GM23338 (cell line): ENCODE measurements around the gene CYS1. TPM values are rescaled to one million over a fixed set of nuclear protein-coding genes. Genes with fewer than 3 reads are reported as not detected.

Experiments
- ATAC-seq: fragments of 200-7000 bp; cut with Tn5 transposase; 3 replicates; pipeline ENCODE4 v1.9.1; 2020
- DNase-seq: peaks from one replicate; pipeline ENCODE4 v3.0.0-alpha.2; 2015; ENCODE audit warnings: low spot score
- H2AFZ ChIP-seq: fragments of 200-600 bp; sonication (generic); 2 replicates; pipeline ENCODE4 v1.8.0; 2016; ENCODE audit warnings: antibody characterized with exemption, mild to moderate bottlenecking, moderate library complexity
- H3F3A ChIP-seq: fragments of 200-600 bp; sonication (generic); replicated peaks from 2 replicates; pipeline ENCODE4 v1.8.0; 2017; ENCODE audit warnings: antibody characterized with exemption, mixed run types, low read depth
- H3K27ac ChIP-seq: fragments of 200-600 bp; sonication (generic); 2 replicates; pipeline ENCODE4 v1.6.1; 2016; ENCODE audit warnings: low read depth
- H3K27me3 ChIP-seq: fragments of 200-600 bp; sonication (generic); 2 replicates; pipeline ENCODE4 v1.8.0; 2016; ENCODE audit warnings: mild to moderate bottlenecking, mixed run types, moderate library complexity; ENCODE audit not compliant: insufficient read depth
- H3K36me3 ChIP-seq: fragments of 200-600 bp; sonication (generic); 2 replicates; pipeline ENCODE4 v1.8.0; 2016; ENCODE audit warnings: mild to moderate bottlenecking; ENCODE audit not compliant: insufficient read depth
- H3K4me1 ChIP-seq: fragments of 200-600 bp; sonication (generic); 2 replicates; pipeline ENCODE4 v1.8.0; 2016; ENCODE audit warnings: mild to moderate bottlenecking, moderate library complexity; ENCODE audit not compliant: insufficient read depth
- H3K4me2 ChIP-seq: fragments of 200-600 bp; sonication (generic); 2 replicates; pipeline ENCODE4 v1.7.1; 2017; ENCODE audit warnings: mixed run types
- H3K4me3 ChIP-seq: fragments of 200-600 bp; sonication (generic); 2 replicates; pipeline ENCODE4 v1.6.1; 2016; ENCODE audit warnings: mixed run types
- H3K79me2 ChIP-seq: fragments of 200-600 bp; sonication (generic); replicated peaks from 2 replicates; pipeline ENCODE4 v1.8.0; 2017; ENCODE audit warnings: mild to moderate bottlenecking; ENCODE audit not compliant: insufficient read depth
- H3K9me2 ChIP-seq: fragments of 200-600 bp; sonication (generic); 2 replicates; pipeline ENCODE4 v1.8.0; 2017; ENCODE audit not compliant: insufficient read depth
- H4K20me1 ChIP-seq: fragments of 200-600 bp; sonication (generic); replicated peaks from 2 replicates; pipeline ENCODE4 v1.8.0; 2017; ENCODE audit warnings: mild to moderate bottlenecking; ENCODE audit not compliant: insufficient read depth
- H3K27ac Mint-ChIP-seq: 2 replicates; pipeline ENCODE4 v1.8.0; 2020; ENCODE audit warnings: inconsistent platforms, mild to moderate bottlenecking, moderate library complexity, mixed read lengths
- H3K27me3 Mint-ChIP-seq: 3 replicates; pipeline ENCODE4 v1.8.0; 2022; ENCODE audit warnings: low read depth, mild to moderate bottlenecking, moderate library complexity, mixed read lengths, inconsistent platforms; ENCODE audit not compliant: insufficient read depth, poor library complexity
- H3K36me3 Mint-ChIP-seq: 3 replicates; pipeline ENCODE4 v1.8.0; 2021; ENCODE audit warnings: low read depth, mild to moderate bottlenecking, inconsistent platforms, moderate library complexity, mixed read lengths
- H3K4me1 Mint-ChIP-seq: 3 replicates; pipeline ENCODE4 v1.8.0; 2020; ENCODE audit warnings: mild to moderate bottlenecking, inconsistent platforms, mixed read lengths
- H3K4me3 Mint-ChIP-seq: 3 replicates; pipeline ENCODE4 v1.8.0; 2021; ENCODE audit warnings: moderate library complexity, mild to moderate bottlenecking, inconsistent platforms, mixed read lengths
- H3K9me3 Mint-ChIP-seq: 3 replicates; pipeline ENCODE4 v1.8.0; 2020; ENCODE audit warnings: moderate library complexity, mild to moderate bottlenecking, inconsistent platforms, mixed read lengths
- CREB1 ChIP-seq: fragments of 250-450 bp; sonication (Bioruptor Pico); IDR thresholded peaks from 2 replicates; pipeline ENCODE4 v1.5.0; 2020; ENCODE audit warnings: low read depth, mild to moderate bottlenecking, moderate library complexity
- EZH2 ChIP-seq: fragments of 200-600 bp; sonication (generic); IDR thresholded peaks from one replicate; pipeline ENCODE4 v1.8.0; 2017; ENCODE audit warnings: antibody characterized with exemption, mild to moderate bottlenecking, low read depth; ENCODE audit not compliant: unreplicated experiment
- EZH2phosphoT487 ChIP-seq: fragments of 200-600 bp; sonication (generic); IDR thresholded peaks from one replicate; pipeline ENCODE4 v1.8.1; 2018; ENCODE audit warnings: antibody characterized with exemption; ENCODE audit not compliant: unreplicated experiment
- JUNB ChIP-seq: IDR thresholded peaks from one replicate; pipeline ENCODE4 v1.6.1; 2016; ENCODE audit warnings: antibody characterized with exemption; ENCODE audit not compliant: unreplicated experiment
- NANOG ChIP-seq: IDR thresholded peaks from 2 replicates; pipeline ENCODE4 v1.6.1; 2016; ENCODE audit warnings: antibody characterized with exemption, borderline replicate concordance
- POLR2AphosphoS5 ChIP-seq: IDR thresholded peaks from 2 replicates; pipeline ENCODE4 v1.6.1; 2016; ENCODE audit warnings: antibody characterized with exemption, low read depth
- REST ChIP-seq: IDR thresholded peaks from one replicate; pipeline ENCODE4 v1.6.1; 2018; ENCODE audit warnings: antibody characterized with exemption; ENCODE audit not compliant: unreplicated experiment
- STAT1 ChIP-seq: IDR thresholded peaks from one replicate; pipeline ENCODE4 v1.6.1; 2016; ENCODE audit warnings: antibody characterized with exemption; ENCODE audit not compliant: unreplicated experiment
- ZNF114 ChIP-seq: fragments of 250-450 bp; sonication (Bioruptor Pico); IDR thresholded peaks from 2 replicates; pipeline ENCODE4 v1.5.0; 2020; ENCODE audit warnings: mild to moderate bottlenecking, moderate library complexity
- ZNF331 ChIP-seq: fragments of 250-450 bp; sonication (Bioruptor Pico); IDR thresholded peaks from 2 replicates; pipeline ENCODE4 v1.5.0; 2020; ENCODE audit warnings: low read depth, mild to moderate bottlenecking, moderate library complexity
- polyA plus RNA-seq: library from polyadenylated mRNA; unstranded; fragments of >200 nt; fragmentation: Nextera tagmentation; extraction: Ambion mirVana; gene quantifications from 2 replicates; pipeline ENCODE4 v1.2.1, GENCODE V29; 2016
- total RNA-seq: library from RNA; depleted of rRNA; stranded (reverse); fragments of >200 nt; shearing (Covaris generic); gene quantifications from 2 replicates; pipeline ENCODE4 v1.2.3, GENCODE V29; 2014
- TF ChIP-seq, protein P1 (sequence below): fragments of 250-450 bp; sonication (Bioruptor Pico); IDR thresholded peaks from 2 replicates; pipeline ENCODE4 v1.5.0; 2020; ENCODE audit warnings: mild to moderate bottlenecking, moderate library complexity

CYS1 gene
- total and polyA plus RNA-seq, 2 experiments from 2014 or later = 0.31 to 0.32 TPM

DNA sequence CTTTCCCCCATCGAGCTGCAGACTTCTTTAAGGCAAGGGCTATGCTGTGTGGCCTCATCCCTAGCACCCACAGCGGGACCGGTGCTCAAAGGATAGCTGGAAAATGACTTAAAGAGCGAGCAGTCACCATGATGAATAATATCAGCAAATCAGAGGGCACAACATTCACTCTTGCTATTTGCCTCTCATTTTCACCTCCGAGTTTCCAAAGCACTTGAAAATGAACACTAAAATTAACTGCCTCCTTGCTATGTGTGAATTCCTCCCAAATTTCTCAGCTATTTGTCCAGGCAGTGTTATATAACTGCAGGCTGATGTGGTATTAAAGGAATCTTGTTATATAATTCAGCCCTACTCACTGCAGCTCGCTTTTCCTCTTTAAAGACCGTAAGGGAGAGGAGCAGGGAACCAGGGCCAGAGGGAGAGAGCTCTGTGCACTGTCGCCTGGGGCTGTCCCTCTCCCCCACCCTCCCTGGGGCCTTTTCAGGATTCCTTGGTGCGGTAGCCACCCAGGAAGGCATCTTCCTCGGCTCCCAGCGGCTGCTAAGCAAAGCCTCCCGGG, 1.4 kb downstream of the CYS1 start:
- H3K27me3 ChIP-seq = peaks cover 47% of the 10 kb centered on the region
- no peaks in the 10 kb centered on the region for H4K20me1 ChIP-seq
- peaks cover 13% of the 10 kb centered on the region for H3K4me1 ChIP-seq
- H3K4me3 ChIP-seq = peak overlapping the region; percentile 65
- Mint-ChIP-seq H3K9me3 (no peaks in the 10 kb centered on the region), H3K27me3 (peaks cover 37% of the 10 kb centered on the region), H3K4me3 (peak overlapping the region; percentile 72), H3K36me3 (no peaks in the 10 kb centered on the region; the same call in 2 of the 3 replicates), H3K27ac (no peak overlapping the region), H3K4me1 (peaks cover 28% of the 10 kb centered on the region)
- H2AFZ ChIP-seq = peak overlapping the region; percentile 89
- no peaks in the 10 kb centered on the region for H3K9me2 ChIP-seq
- DNase-seq (peak; percentile 52), ATAC-seq (peak; percentile 35)
- H3F3A ChIP-seq = 0 out of 2 replicates have a peak, but pooled peaks cover 6% of the 10 kb centered on the region
- peak overlapping the region; percentile 94 for H3K4me2 ChIP-seq
- no peak overlapping the region for H3K27ac ChIP-seq
- H3K36me3 ChIP-seq = no peaks in the 10 kb centered on the region
- no peak for TF ChIP-seq CREB1
- no peak for TF ChIP-seq REST
- TF ChIP-seq POLR2AphosphoS5 = no peak
- no peak for TF ChIP-seq EZH2phosphoT487
- no peak for TF ChIP-seq EZH2
- no peak for TF ChIP-seq NANOG
- no peak for TF ChIP-seq JUNB
- no peak for TF ChIP-seq ZNF331 (CRISPR knock-in tag)
- TF ChIP-seq STAT1 = no peak
- TF ChIP-seq, protein P1, sequence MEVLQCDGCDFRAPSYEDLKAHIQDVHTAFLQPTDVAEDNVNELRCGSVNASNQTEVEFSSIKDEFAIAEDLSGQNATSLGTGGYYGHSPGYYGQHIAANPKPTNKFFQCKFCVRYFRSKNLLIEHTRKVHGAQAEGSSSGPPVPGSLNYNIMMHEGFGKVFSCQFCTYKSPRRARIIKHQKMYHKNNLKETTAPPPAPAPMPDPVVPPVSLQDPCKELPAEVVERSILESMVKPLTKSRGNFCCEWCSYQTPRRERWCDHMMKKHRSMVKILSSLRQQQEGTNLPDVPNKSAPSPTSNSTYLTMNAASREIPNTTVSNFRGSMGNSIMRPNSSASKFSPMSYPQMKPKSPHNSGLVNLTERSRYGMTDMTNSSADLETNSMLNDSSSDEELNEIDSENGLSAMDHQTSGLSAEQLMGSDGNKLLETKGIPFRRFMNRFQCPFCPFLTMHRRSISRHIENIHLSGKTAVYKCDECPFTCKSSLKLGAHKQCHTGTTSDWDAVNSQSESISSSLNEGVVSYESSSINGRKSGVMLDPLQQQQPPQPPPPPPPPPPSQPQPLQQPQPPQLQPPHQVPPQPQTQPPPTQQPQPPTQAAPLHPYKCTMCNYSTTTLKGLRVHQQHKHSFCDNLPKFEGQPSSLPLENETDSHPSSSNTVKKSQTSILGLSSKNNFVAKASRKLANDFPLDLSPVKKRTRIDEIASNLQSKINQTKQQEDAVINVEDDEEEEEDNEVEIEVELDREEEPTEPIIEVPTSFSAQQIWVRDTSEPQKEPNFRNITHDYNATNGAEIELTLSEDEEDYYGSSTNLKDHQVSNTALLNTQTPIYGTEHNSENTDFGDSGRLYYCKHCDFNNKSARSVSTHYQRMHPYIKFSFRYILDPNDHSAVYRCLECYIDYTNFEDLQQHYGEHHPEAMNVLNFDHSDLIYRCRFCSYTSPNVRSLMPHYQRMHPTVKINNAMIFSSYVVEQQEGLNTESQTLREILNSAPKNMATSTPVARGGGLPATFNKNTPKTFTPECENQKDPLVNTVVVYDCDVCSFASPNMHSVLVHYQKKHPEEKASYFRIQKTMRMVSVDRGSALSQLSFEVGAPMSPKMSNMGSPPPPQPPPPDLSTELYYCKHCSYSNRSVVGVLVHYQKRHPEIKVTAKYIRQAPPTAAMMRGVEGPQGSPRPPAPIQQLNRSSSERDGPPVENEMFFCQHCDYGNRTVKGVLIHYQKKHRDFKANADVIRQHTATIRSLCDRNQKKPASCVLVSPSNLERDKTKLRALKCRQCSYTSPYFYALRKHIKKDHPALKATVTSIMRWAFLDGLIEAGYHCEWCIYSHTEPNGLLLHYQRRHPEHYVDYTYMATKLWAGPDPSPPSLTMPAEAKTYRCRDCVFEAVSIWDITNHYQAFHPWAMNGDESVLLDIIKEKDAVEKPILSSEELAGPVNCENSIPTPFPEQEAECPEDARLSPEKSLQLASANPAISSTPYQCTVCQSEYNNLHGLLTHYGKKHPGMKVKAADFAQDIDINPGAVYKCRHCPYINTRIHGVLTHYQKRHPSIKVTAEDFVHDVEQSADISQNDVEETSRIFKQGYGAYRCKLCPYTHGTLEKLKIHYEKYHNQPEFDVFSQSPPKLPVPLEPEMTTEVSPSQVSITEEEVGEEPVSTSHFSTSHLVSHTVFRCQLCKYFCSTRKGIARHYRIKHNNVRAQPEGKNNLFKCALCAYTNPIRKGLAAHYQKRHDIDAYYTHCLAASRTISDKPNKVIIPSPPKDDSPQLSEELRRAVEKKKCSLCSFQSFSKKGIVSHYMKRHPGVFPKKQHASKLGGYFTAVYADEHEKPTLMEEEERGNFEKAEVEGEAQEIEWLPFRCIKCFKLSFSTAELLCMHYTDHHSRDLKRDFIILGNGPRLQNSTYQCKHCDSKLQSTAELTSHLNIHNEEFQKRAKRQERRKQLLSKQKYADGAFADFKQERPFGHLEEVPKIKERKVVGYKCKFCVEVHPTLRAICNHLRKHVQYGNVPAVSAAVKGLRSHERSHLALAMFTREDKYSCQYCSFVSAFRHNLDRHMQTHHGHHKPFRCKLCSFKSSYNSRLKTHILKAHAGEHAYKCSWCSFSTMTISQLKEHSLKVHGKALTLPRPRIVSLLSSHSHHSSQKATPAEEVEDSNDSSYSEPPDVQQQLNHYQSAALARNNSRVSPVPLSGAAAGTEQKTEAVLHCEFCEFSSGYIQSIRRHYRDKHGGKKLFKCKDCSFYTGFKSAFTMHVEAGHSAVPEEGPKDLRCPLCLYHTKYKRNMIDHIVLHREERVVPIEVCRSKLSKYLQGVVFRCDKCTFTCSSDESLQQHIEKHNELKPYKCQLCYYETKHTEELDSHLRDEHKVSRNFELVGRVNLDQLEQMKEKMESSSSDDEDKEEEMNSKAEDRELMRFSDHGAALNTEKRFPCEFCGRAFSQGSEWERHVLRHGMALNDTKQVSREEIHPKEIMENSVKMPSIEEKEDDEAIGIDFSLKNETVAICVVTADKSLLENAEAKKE = no peak
- no peak for TF ChIP-seq ZNF114
- no peaks in the 10 kb centered on the region for H3K79me2 ChIP-seq
